Upper lobe of left lung (tissue), 6 donors: ENCODE data around the gene PRRC2B. TPM values are rescaled to one million over a fixed set of nuclear protein-coding genes. Genes with fewer than 3 reads are reported as not detected.
A peak's percentile ranks its signal among the peaks of the same experiment; 100 is the strongest.
"Not testable (repeated sequence)": the region's sequence is repeated elsewhere in the genome, so short reads cannot be mapped to it uniquely, and the experiment has no call there.

Source experiments
- ATAC-seq, 2 donors: fragments of 200-7000 bp; cut with Tn5 transposase; one replicate each; pipeline ENCODE4 v1.9.1; 2022; ENCODE audit warnings: mild to moderate bottlenecking in 2 of 2, moderate library complexity in 2 of 2; ENCODE audit not compliant: low FRiP score in 2 of 2
- DNase-seq, 2 donors: peaks; one replicate each; pipeline ENCODE4 v3.0.0-alpha.2; 2019 to 2020
- H3K27ac ChIP-seq, 4 donors: fragments of 200-600 bp; sonication (generic); one replicate each; pipeline ENCODE4 v1.5.1; 2016 to 2019
- H3K27me3 ChIP-seq, 4 donors: fragments of 200-600 bp; sonication (generic); one replicate each; pipeline ENCODE4 v1.5.1; 2017 to 2019
- H3K36me3 ChIP-seq, 4 donors: fragments of 200-600 bp; sonication (generic); one replicate each; pipeline ENCODE4 v1.5.1; 2016 to 2019
- H3K4me1 ChIP-seq, 4 donors: fragments of 200-600 bp; sonication (generic); one replicate each; pipeline ENCODE4 v1.5.1; 2018 to 2019
- H3K4me3 ChIP-seq, 4 donors: fragments of 200-600 bp; sonication (generic); one replicate each; pipeline ENCODE4 v1.5.1; 2017 to 2019; ENCODE audit warnings: mild to moderate bottlenecking in 2 of 4, moderate library complexity in 1 of 4
- H3K9me3 ChIP-seq, 4 donors: fragments of 200-600 bp; sonication (generic); one replicate each; pipeline ENCODE4 v1.5.1; 2018 to 2019
- CTCF ChIP-seq, 6 experiments: fragments of 450-650 bp in 4 of 6; fragments of 200-600 bp in 2 of 6; sonication (generic) in 2 of 6; IDR thresholded peaks; one replicate each; pipeline ENCODE4 v1.5.1; 2016 to 2019; ENCODE audit warnings: antibody characterized with exemption in 6 of 6
- EP300 ChIP-seq, 4 donors: sonication (generic); formaldehyde crosslinking; IDR thresholded peaks; one replicate each; pipeline ENCODE4 v1.5.1; 2017; ENCODE audit warnings: antibody characterized with exemption in 4 of 4, control low read depth in 2 of 4
- POLR2A ChIP-seq, 4 donors: fragments of 450-650 bp; IDR thresholded peaks; one replicate each; pipeline ENCODE4 v1.5.1; 2016 to 2017; ENCODE audit warnings: antibody characterized with exemption in 4 of 4, mild to moderate bottlenecking in 2 of 4
- POLR2AphosphoS5 ChIP-seq, 2 donors: sonication (generic); formaldehyde crosslinking; IDR thresholded peaks; one replicate each; pipeline ENCODE4 v1.5.1; 2017; ENCODE audit warnings: antibody characterized with exemption in 2 of 2
- WGBS, 2 donors: methylation state at CpG; one replicate each; pipeline ENCODE4 v1.1.5; 2017 to 2018; 5-methylcytosine and 5-hydroxymethylcytosine counted together
- total RNA-seq, 6 donors: library from RNA; depleted of rRNA in 4 of 6; stranded (reverse); fragments of >200 nt in 4 of 6; gene quantifications; one replicate each; pipeline versions ENCODE4 v1.1.0 to v1.2.1, GENCODE V29; 2016 to 2021
- donor health status: DM: no; HTN: no; CAD: no; lungs with moderate emphysema.
- donor health status: DM: no; HTN: yes; CAD: no; lungs with severe emphysema.

Gene PRRC2B
- total RNA-seq, 6 donors from 2014 or later, result 114 to 348 (median 186) TPM

- Histone ChIP-seq H3K4me3 (no peak overlapping the region), H3K27ac (no peak overlapping the region), H3K36me3 (peaks cover 39 to 93% (median 71%) of the 10 kb centered on the region in 4 donors), H3K27me3 (no peaks in the 10 kb centered on the region), H3K4me1 (no peaks in the 10 kb centered on the region), H3K9me3 (no peaks in the 10 kb centered on the region)
- ATAC-seq, result no peak
- DNase-seq, result no peak
- TF ChIP-seq POLR2AphosphoS5 (IDR thresholded peaks at IDR 0.05) (no peak), POLR2A (IDR thresholded peaks at IDR 0.05) (no peak), EP300 (IDR thresholded peaks at IDR 0.05) (no peak), CTCF (IDR thresholded peaks at IDR 0.05) (no peak)
These were observed 55.4 kb downstream of the PRRC2B start for GRCh38 chr9:131449276-131449675.

GRCh38 chr9:131454028-131454427 lies 60.1 kb downstream of the PRRC2B start:
- Histone ChIP-seq H3K4me3 (no peak overlapping the region), H3K27me3 (no peaks in the 10 kb centered on the region), H3K27ac (no peak overlapping the region), H3K36me3 (peaks cover 26 to 93% (median 68%) of the 10 kb centered on the region in 4 donors), H3K9me3 (no peaks in the 10 kb centered on the region), H3K4me1 (no peaks in the 10 kb centered on the region)
- DNase-seq, result no peak
- TF ChIP-seq EP300 (IDR thresholded peaks at IDR 0.05) (no peak), POLR2AphosphoS5 (IDR thresholded peaks at IDR 0.05) (no peak), POLR2A (IDR thresholded peaks at IDR 0.05) (no peak), CTCF (IDR thresholded peaks at IDR 0.05) (no peak)
- ATAC-seq, result no peak

GRCh38 chr9:131455655-131456054 lies 61.8 kb downstream of the PRRC2B start:
- not testable (repeated sequence) for H3K4me1 ChIP-seq, H3K4me3 ChIP-seq, ATAC-seq, H3K27ac ChIP-seq, H3K27me3 ChIP-seq, H3K9me3 ChIP-seq
- 95 to 98% methylated on average over 10 of the region's 10 CpGs for WGBS, 2 donors
- peaks cover 28 to 93% (median 76%) of the 10 kb centered on the region in 4 donors for H3K36me3 ChIP-seq
- DNase-seq, result peak in 1 of 2 donors; percentile 45

GRCh38 chr9:131457746-131458145 lies 63.9 kb downstream of the PRRC2B start:
- H3K4me1 ChIP-seq, result no peaks in the 10 kb centered on the region
- no peaks in the 10 kb centered on the region for H3K27me3 ChIP-seq
- H3K27ac ChIP-seq, result no peak overlapping the region
- no peak for DNase-seq
- TF ChIP-seq POLR2AphosphoS5 (IDR thresholded peaks at IDR 0.05) (no peak), CTCF (IDR thresholded peaks at IDR 0.05) (no peak), POLR2A (IDR thresholded peaks at IDR 0.05) (no peak), EP300 (IDR thresholded peaks at IDR 0.05) (no peak)
- H3K36me3 ChIP-seq, result peaks cover 39 to 93% (median 86%) of the 10 kb centered on the region in 4 donors
- WGBS, 2 donors, result 96 to 97% methylated on average over 10 of the region's 10 CpGs
- H3K4me3 ChIP-seq, result no peak overlapping the region
- ATAC-seq, result no peak
- no peaks in the 10 kb centered on the region for H3K9me3 ChIP-seq

GRCh38 chr9:131459056-131459455 lies 65.2 kb downstream of the PRRC2B start:
- ATAC-seq (no peak), DNase-seq (no peak)
- H3K4me3 ChIP-seq, result no peak overlapping the region
- peaks cover 39 to 98% (median 84%) of the 10 kb centered on the region in 4 donors for H3K36me3 ChIP-seq
- 91 to 96% methylated on average over 10 of the region's 10 CpGs for WGBS, 2 donors
- no peaks in the 10 kb centered on the region for H3K27me3 ChIP-seq
- TF ChIP-seq CTCF (IDR thresholded peaks at IDR 0.05), result no peak
- no peaks in the 10 kb centered on the region for H3K9me3 ChIP-seq
- peaks cover 0 to 7% (median 0%) of the 10 kb centered on the region in 4 donors for H3K4me1 ChIP-seq
- H3K27ac ChIP-seq, result no peak overlapping the region
